Measurements from ENCODE around the gene TWF2.
"Not testable (repeated sequence)": the region's sequence is repeated elsewhere in the genome, so short reads cannot be mapped to it uniquely, and the experiment has no call there.

DNA sequence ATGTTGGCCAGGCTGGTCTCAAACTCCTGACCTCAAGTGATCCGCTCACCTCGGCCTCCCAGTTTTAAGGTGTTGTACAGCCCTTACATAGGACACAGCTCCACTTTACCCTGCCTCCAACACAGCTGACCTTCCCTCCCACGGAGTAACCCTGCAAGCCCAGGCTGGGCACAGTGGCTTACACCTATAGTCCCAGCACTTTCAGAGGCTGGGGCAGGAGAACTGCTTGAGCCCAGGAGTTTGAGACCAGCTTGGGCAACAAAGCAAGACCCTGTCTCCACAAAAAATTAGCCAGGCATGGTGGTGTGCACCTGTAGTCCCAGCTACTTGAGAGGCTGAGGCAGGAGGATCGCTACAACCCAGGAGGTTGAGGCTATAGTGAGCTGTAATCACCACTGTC lies 45.1 kb upstream of the TWF2 start:
- TF ChIP-seq, protein P1, sequence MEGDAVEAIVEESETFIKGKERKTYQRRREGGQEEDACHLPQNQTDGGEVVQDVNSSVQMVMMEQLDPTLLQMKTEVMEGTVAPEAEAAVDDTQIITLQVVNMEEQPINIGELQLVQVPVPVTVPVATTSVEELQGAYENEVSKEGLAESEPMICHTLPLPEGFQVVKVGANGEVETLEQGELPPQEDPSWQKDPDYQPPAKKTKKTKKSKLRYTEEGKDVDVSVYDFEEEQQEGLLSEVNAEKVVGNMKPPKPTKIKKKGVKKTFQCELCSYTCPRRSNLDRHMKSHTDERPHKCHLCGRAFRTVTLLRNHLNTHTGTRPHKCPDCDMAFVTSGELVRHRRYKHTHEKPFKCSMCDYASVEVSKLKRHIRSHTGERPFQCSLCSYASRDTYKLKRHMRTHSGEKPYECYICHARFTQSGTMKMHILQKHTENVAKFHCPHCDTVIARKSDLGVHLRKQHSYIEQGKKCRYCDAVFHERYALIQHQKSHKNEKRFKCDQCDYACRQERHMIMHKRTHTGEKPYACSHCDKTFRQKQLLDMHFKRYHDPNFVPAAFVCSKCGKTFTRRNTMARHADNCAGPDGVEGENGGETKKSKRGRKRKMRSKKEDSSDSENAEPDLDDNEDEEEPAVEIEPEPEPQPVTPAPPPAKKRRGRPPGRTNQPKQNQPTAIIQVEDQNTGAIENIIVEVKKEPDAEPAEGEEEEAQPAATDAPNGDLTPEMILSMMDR (conservative IDR thresholded peaks at IDR 0.05), result not testable (repeated sequence)
- TF ChIP-seq EZH2 (IDR thresholded peaks at IDR 0.05; ENCODE audit: low read depth), result not testable (repeated sequence)
